ENCODE data around the gene GTF2IRD1. TPM values are rescaled to one million over a fixed set of nuclear protein-coding genes. Genes with fewer than 3 reads are reported as not detected.
"Not testable (repeated sequence)": the region's sequence is repeated elsewhere in the genome, so short reads cannot be mapped to it uniquely, and the experiment has no call there.

Gene GTF2IRD1
- total RNA-seq, 2 donors from 2014 or later: 19.3 to 50.0 TPM

DNA sequence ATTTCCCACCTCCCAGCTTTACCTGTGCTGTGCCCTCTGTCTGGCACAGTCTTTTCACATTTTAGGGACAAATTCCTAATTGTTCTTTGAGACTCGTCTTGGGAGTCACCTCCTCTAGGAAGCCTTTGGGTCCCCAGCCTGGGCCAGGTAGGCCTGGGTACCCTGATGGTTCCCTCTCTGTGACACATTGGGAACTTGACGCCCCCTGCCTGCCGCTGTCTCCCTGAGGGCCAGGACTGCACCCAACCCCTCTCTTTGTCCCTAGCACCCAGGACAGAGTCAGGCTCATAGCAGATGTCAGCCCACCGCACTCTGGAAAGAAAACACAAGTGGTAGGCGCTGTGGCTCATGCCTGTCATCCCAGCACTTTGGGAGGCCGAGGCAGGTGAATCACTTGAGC, 71.4 kb downstream of the GTF2IRD1 start:
- intact Hi-C loops (cut with DNase I): no loop called here
- ATAC-seq (no peak), DNase-seq (no peak)

DNA sequence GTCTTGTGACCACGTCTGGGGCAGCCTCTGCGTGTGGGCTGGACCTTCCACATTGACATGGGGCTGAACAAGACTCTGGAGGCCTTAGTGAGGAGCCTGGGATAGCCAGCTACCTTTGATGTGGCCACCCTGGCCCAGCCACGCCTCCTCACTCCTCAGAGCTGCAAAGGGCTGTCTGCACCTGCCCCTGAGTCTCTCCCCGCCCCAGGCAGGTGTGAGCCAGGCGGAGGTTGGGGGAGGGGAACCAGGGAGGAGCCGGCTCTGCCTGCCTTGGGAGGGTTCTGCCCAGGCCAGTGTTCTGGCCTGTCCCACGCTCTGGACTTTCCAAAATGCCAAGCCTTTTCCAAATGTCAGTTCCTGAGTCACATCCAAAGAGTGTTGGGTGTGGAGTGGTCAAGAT, 72.2 kb downstream of the GTF2IRD1 start:
- ATAC-seq (no peak), DNase-seq (no peak)
- intact Hi-C loops (cut with DNase I): no loop called here

DNA sequence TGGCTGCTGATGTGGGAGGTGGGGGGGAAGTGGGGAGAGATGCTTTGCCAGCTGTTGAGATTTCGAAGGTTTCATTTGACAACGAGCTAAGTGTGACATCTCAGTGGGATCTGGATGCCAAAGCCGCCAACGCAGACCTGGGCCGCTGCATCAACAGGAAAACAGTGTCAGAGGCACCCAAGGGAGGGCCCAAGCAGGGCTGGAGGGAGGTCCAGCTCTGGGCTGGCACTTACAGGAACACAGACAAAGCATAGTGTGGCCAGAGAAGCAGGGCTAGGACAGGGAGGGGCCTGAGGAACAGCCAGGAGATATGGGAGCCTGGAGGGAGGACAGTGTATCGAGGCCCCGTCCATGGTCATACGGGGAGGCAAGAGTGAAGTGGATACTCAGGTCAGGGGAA, 73.1 kb downstream of the GTF2IRD1 start:
- ATAC-seq (no peak), DNase-seq (no peak)
- intact Hi-C loops (cut with DNase I): no loop called here

DNA sequence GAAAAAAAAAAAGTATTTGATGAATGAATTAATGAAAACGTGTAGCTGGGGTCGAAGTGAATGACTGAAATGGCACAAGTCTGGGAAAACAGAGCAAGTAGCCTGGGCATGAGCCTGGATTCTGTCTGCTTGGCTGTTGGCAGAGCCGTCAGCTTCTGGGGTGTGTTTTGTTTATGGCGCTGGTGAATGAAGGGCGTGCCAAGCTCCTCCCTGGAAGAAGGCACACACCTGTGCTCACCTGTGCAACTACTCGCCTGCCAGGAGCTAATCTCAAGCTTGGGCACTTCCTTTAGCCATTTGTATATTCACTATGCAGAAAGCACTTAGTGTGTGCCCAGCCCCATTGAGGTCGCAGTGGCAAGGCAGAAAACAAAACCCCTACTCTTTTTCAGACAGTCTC, 74.1 kb downstream of the GTF2IRD1 start:
- intact Hi-C loops (cut with DNase I): no loop called here
- DNase-seq: no peak
- ATAC-seq: no peak

- intact Hi-C loops (cut with DNase I); ATAC-seq; DNase-seq: not testable (repeated sequence)
These were observed 75.1 kb downstream of the GTF2IRD1 start for GRCh38 chr7:74528773-74529172.

DNA sequence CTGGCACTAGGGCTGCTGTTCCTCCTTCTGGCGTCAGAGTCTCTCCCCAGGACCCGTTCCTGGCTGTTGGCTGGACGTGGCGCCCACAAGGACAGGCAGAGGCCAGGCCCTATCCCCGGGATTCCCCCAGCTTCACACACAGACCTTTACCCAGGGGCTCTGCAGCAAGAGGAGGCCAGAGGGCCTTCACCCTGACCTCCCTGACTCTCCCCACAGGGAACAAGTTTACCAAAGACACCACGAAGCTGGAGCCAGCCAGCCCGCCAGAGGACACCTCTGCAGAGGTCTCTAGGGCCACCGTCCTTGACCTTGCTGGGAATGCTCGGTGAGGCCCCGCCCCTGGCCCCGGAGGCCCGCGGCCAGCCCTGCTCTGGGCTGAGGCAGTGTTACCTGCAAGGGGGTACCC, 82.2 kb downstream of the GTF2IRD1 start:
- no peak for DNase-seq
- intact Hi-C loops (cut with DNase I): no loop called here
- peak in 1 of 2 donors; percentile 7 for ATAC-seq

DNA sequence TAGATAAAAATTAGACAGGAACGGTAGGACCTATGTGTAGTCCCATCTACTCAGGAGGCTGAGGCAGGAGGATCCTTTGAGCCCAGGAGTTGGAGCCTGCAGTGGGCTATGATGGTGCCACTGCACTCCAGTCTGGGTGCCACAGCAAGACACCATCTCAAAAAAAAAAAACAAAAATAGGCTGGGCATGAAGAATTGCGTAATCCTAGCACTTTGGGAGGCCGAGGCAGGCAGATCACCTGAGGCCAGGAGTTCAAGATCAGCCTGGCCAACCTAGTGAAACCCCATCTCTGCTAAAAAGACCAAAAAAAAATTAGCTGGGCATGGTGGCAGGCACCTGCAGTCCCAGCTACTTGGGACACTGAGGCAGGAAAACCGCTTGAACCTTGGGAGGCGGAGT, 88.2 kb downstream of the GTF2IRD1 start:
- DNase-seq: not testable (repeated sequence)

DNA sequence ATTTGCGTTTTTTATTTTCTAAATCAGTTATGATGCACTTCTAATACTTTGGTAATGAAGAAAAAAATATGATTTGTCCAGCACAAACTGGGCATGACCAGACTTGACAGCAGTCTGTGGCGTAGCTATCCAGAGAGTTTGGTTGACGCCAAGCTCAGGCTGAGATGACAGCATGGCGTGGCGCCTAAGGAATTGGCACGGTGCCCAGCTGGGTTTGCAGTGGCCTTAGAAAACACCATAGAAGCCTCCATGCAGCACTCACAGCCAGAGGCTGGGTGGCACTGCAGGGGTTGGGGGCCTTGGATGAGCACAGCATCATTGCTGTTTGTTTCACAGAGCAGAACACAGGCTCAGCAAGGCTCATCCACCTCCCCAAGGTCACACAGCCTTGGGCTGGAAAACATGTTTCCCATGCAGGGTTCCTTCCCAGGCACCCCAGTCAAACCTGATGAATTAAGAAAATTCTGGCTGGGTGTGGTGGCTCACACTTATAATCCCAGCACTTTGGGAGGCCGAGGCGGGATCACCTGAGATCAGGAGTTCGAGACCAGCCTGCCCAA, 88.9 kb downstream of the GTF2IRD1 start:
- peak; percentile 52 for DNase-seq
- ATAC-seq: peak; percentile 64 to 68
- intact Hi-C loops (cut with DNase I): loop anchor here in 1 of 2 donors (10.0 kb wide), 1 partner anchor 98 kb away; no protein-coding TSS in a partner anchor

More for the DNA sequence above, 88.2 kb downstream of the GTF2IRD1 start:
- ATAC-seq: not testable (repeated sequence)
- intact Hi-C loops (cut with DNase I): loop anchor here in 1 of 2 donors (10.0 kb wide), 1 partner anchor 97 kb away; no protein-coding TSS in a partner anchor

- ATAC-seq (peak in 1 of 2 donors; percentile 15), DNase-seq (no peak)
- intact Hi-C loops (cut with DNase I): loop anchor here in 1 of 2 donors (10.0 kb wide), 1 partner anchor 100 kb away; no protein-coding TSS in a partner anchor
These were observed 91.2 kb downstream of the GTF2IRD1 start for GRCh38 chr7:74544706-74545469.

- DNase-seq (no peak), ATAC-seq (no peak)
- intact Hi-C loops (cut with DNase I): loop anchor here in 1 of 2 donors (10.0 kb wide), 1 partner anchor 101 kb away; no protein-coding TSS in a partner anchor
These were observed 92.2 kb downstream of the GTF2IRD1 start for GRCh38 chr7:74545921-74546320.

GRCh38 chr7:74553596-74554012, 99.9 kb downstream of the GTF2IRD1 start:
- intact Hi-C loops (cut with DNase I); DNase-seq: not testable (repeated sequence)
- ATAC-seq: peak; percentile 67 to 72

DNA sequence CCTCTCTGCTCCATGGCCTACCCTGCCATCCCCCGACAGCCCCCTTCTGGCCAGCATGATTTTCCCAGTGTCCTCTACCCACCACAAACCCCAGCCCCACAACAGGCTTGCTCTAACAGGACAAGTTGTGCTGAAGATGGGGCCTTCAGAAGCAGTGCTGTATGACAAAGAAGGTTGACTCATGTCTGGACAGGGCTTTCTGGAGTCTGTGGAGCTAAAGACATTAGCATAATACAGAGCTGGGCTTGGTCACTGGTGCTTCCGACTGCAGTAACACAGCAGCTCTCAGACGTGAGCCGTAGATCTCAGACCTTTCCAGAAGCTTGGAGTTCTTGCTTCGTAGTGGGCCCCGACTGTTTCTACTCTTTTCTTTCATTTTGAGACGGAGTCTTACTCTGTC, 100.5 kb downstream of the GTF2IRD1 start:
- ATAC-seq (peak in 1 of 2 donors; percentile 48), DNase-seq (no peak)
- intact Hi-C loops (cut with DNase I): no loop called here

DNA sequence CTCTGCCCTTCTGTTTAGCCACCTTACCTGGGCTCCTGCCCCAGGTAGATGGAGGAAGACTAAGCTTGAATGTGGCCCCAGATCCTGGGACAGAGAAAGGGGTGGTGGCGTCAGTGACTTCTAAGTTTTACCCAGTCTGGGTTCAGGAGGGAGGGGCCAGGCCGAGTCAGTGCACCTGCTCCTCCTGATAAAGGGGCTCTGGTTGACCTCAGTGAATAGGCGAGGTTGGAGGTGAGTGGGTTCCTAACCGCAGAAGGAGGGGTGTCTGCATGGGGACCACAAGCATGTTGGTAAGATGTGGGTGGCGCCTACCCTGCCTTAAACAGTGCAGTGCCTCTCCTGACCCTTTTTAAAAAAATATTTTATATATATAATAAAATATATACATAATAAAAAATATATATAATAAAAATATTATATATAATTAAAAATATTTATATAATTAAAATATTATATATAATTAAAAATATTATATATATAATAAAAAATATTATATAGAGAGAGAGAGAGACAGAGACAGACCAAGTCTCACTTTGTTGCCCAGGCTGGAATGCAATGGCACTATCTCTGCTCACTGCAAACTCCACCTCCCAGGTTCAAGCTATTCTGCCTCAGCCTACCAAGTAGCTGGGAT, 106.5 kb downstream of the GTF2IRD1 start:
- DNase-seq: no peak
- ATAC-seq: no peak
- intact Hi-C loops (cut with DNase I): loop anchor here in 1 of 2 donors (10.0 kb wide), 1 partner anchor 115 kb away; no protein-coding TSS in a partner anchor

DNA sequence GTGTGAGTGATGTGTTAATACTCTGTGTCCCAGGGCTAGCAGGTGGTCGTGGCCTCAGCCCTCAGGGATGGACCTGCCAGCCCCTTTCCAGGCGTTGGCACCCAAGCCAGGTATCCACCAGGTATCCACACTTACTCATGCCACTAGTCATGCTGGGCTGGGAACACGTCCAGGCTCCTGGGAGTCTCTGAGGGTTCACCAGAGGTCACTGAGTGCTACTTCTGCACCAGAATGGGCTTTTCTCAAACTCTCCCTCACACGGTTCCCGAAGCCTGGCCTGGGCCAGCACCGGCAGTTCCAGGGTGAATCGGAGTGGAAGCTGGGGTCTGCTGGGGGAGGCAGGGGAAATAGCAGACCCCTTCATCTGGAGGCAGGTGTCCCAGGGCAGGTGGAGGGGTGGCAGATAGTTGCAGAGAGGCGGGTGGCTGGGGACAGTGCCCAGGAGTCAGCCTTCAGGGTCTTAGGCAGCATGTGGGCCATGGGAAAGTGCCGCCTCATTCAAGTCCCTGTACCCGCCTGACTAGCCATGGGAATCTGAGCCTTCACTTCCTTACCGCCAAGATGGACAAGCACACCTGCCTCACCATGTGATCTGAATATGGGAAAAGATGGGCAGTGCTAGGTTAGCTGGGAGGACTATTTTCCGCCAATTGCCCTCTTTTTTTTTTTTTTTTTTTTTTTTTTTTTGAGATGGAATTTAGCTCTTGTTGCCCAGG, 108.3 kb downstream of the GTF2IRD1 start:
- intact Hi-C loops (cut with DNase I): loop anchor here in 1 of 2 donors (10.0 kb wide), 1 partner anchor 117 kb away; no protein-coding TSS in a partner anchor
- DNase-seq (no peak), ATAC-seq (no peak)

DNA sequence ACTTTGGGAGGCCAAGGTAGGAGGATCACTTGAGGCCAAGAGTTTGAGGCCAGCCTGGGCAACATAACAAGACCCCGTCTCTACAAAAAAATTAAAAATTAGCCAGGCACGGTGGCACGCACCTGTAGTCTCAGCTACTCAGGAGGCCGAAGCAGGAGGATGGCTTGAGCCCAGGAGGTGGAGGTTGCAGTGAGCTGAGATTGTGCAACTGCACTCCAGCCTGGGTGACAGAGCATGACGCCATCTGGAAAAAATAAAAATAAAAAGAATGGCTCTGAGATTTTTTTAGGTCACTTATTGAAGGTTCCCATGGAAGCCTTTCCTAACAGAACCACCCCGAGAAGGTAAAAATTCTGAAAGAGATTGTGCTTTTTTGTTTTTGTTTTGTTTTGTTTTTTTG, 109.9 kb downstream of the GTF2IRD1 start:
- not testable (repeated sequence) for ATAC-seq, DNase-seq
- intact Hi-C loops (cut with DNase I): loop anchor here in 1 of 2 donors (10.0 kb wide), 1 partner anchor 119 kb away; no protein-coding TSS in a partner anchor

DNA sequence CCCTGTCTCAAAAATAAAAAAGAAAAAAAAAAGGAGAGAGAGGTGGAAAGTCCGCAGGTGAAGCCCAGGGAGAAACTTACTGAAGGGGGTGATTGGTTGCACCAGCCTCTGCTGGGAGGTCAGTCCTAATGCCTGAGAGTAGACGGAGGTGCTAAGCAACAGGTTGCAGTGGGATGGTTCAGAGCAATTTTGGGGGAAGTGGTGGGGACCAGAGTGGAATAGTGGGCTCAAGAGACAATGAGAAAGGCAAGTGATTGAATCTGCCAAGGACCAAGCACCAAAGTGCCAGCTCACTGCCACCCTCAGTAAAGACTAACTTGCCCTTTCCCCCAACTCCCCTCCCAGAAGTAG, 113.6 kb downstream of the GTF2IRD1 start:
- ATAC-seq (no peak), DNase-seq (no peak)
- intact Hi-C loops (cut with DNase I): loop anchor here (5.0 to 10.0 kb wide), 2 partner anchors 122 to 150 kb away; no protein-coding TSS in a partner anchor

DNA sequence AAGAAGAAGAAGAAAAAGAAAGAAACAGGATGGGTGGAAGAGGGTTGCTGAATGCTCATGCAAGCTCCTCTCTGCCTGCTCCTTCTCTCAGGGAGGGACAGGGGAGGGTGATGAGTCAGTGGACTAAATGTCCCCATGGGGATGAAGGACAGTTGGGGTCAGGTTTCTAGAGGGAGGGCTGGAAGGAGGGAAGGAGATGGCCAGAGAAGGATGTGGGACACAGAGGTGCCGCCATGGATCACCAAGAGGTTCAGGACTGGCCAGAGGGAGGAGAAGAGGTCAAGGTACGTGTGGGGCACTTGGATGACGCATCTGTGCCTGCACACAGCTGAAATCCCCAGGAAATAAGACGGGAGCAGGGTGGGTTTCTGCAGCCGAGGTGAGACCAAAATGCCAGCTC, 115.0 kb downstream of the GTF2IRD1 start:
- DNase-seq: no peak
- intact Hi-C loops (cut with DNase I): loop anchor here (5.0 to 10.0 kb wide), 2 partner anchors 124 to 151 kb away; no protein-coding TSS in a partner anchor
- no peak for ATAC-seq

- DNase-seq: no peak
- intact Hi-C loops (cut with DNase I): loop anchor here (5.0 to 10.0 kb wide), 2 partner anchors 125 to 152 kb away; no protein-coding TSS in a partner anchor
- no peak for ATAC-seq
These were observed 115.9 kb downstream of the GTF2IRD1 start for GRCh38 chr7:74569501-74570075.
